Measurements from ENCODE around the gene VANGL1.

Gene VANGL1

GRCh38 chr1:115677182-115677555 is 35.4 kb downstream of the VANGL1 start:
- Histone ChIP-seq H3K9me3 (ENCODE audit: control insufficient read depth in 1 of 2, low read length in 2 of 2) (no peaks in the 10 kb centered on the region), H3K36me3 (ENCODE audit: control insufficient read depth in 1 of 2, insufficient read depth in 2 of 2, low read length in 2 of 2) (peaks cover under 1 to 4% of the 10 kb centered on the region in 2 donors), H3K4me1 (ENCODE audit: control insufficient read depth in 1 of 2, insufficient read depth in 2 of 2, low read length in 2 of 2) (peaks cover 0 to 5% of the 10 kb centered on the region in 2 donors), H3K27me3 (ENCODE audit: control insufficient read depth in 1 of 2, insufficient read depth in 2 of 2, low read length in 2 of 2) (no peaks in the 10 kb centered on the region), H3K4me3 (ENCODE audit: low read depth in 1 of 2, low read length in 2 of 2) (no peak overlapping the region), H3K9ac (ENCODE audit: low read depth in 1 of 2, low read length in 2 of 2) (no peak overlapping the region), H3K27ac (ENCODE audit: low read depth, low read length) (no peak overlapping the region)

GRCh38 chr1:115677565-115677964 is 35.8 kb downstream of the VANGL1 start:
- H3K27ac ChIP-seq (ENCODE audit: low read depth, low read length), result no peak overlapping the region
- H3K9ac ChIP-seq (ENCODE audit: low read depth in 1 of 2, low read length in 2 of 2), result no peak overlapping the region
- H3K27me3 ChIP-seq (ENCODE audit: control insufficient read depth in 1 of 2, insufficient read depth in 2 of 2, low read length in 2 of 2), result no peaks in the 10 kb centered on the region
- peaks cover 0 to 5% of the 10 kb centered on the region in 2 donors for H3K4me1 ChIP-seq (ENCODE audit: control insufficient read depth in 1 of 2, insufficient read depth in 2 of 2, low read length in 2 of 2)
- no peak overlapping the region for H3K4me3 ChIP-seq (ENCODE audit: low read depth in 1 of 2, low read length in 2 of 2)
- H3K36me3 ChIP-seq (ENCODE audit: control insufficient read depth in 1 of 2, insufficient read depth in 2 of 2, low read length in 2 of 2), result peaks cover 4% of the 10 kb centered on the region in 2 donors
- H3K9me3 ChIP-seq (ENCODE audit: control insufficient read depth in 1 of 2, low read length in 2 of 2), result no peaks in the 10 kb centered on the region

GRCh38 chr1:115678141-115678540 is 36.4 kb downstream of the VANGL1 start:
- Histone ChIP-seq H3K9ac (ENCODE audit: low read depth in 1 of 2, low read length in 2 of 2) (no peak overlapping the region), H3K27ac (ENCODE audit: low read depth, low read length) (no peak overlapping the region), H3K36me3 (ENCODE audit: control insufficient read depth in 1 of 2, insufficient read depth in 2 of 2, low read length in 2 of 2) (peaks cover 4 to 8% of the 10 kb centered on the region in 2 donors), H3K4me1 (ENCODE audit: control insufficient read depth in 1 of 2, insufficient read depth in 2 of 2, low read length in 2 of 2) (peaks cover 0 to 5% of the 10 kb centered on the region in 2 donors), H3K9me3 (ENCODE audit: control insufficient read depth in 1 of 2, low read length in 2 of 2) (no peaks in the 10 kb centered on the region), H3K27me3 (ENCODE audit: control insufficient read depth in 1 of 2, insufficient read depth in 2 of 2, low read length in 2 of 2) (no peaks in the 10 kb centered on the region), H3K4me3 (ENCODE audit: low read depth in 1 of 2, low read length in 2 of 2) (no peak overlapping the region)

GRCh38 chr1:115679141-115679611 is 37.4 kb downstream of the VANGL1 start:
- no peak overlapping the region for H3K4me3 ChIP-seq (ENCODE audit: low read depth in 1 of 2, low read length in 2 of 2)
- H3K36me3 ChIP-seq (ENCODE audit: control insufficient read depth in 1 of 2, insufficient read depth in 2 of 2, low read length in 2 of 2), result peaks cover 4 to 13% of the 10 kb centered on the region in 2 donors
- H3K9ac ChIP-seq (ENCODE audit: low read depth in 1 of 2, low read length in 2 of 2), result no peak overlapping the region
- no peaks in the 10 kb centered on the region for H3K9me3 ChIP-seq (ENCODE audit: control insufficient read depth in 1 of 2, low read length in 2 of 2)
- H3K27ac ChIP-seq (ENCODE audit: low read depth, low read length), result no peak overlapping the region
- H3K27me3 ChIP-seq (ENCODE audit: control insufficient read depth in 1 of 2, insufficient read depth in 2 of 2, low read length in 2 of 2), result no peaks in the 10 kb centered on the region
- H3K4me1 ChIP-seq (ENCODE audit: control insufficient read depth in 1 of 2, insufficient read depth in 2 of 2, low read length in 2 of 2), result peaks cover 0 to 5% of the 10 kb centered on the region in 2 donors

- peaks cover 0 to 5% of the 10 kb centered on the region in 2 donors for H3K4me1 ChIP-seq (ENCODE audit: control insufficient read depth in 1 of 2, insufficient read depth in 2 of 2, low read length in 2 of 2)
- peaks cover 9 to 29% of the 10 kb centered on the region in 2 donors for H3K36me3 ChIP-seq (ENCODE audit: control insufficient read depth in 1 of 2, insufficient read depth in 2 of 2, low read length in 2 of 2)
- no peak overlapping the region for H3K4me3 ChIP-seq (ENCODE audit: low read depth in 1 of 2, low read length in 2 of 2)
- no peaks in the 10 kb centered on the region for H3K27me3 ChIP-seq (ENCODE audit: control insufficient read depth in 1 of 2, insufficient read depth in 2 of 2, low read length in 2 of 2)
- H3K9me3 ChIP-seq (ENCODE audit: control insufficient read depth in 1 of 2, low read length in 2 of 2), result no peaks in the 10 kb centered on the region
- H3K9ac ChIP-seq (ENCODE audit: low read depth in 1 of 2, low read length in 2 of 2), result no peak overlapping the region
- no peak overlapping the region for H3K27ac ChIP-seq (ENCODE audit: low read depth, low read length)
Measured at GRCh38 chr1:115680730-115681111, 39.0 kb downstream of the VANGL1 start.

- H3K27ac ChIP-seq (ENCODE audit: low read depth, low read length), result no peak overlapping the region
- no peaks in the 10 kb centered on the region for H3K27me3 ChIP-seq (ENCODE audit: control insufficient read depth in 1 of 2, insufficient read depth in 2 of 2, low read length in 2 of 2)
- no peaks in the 10 kb centered on the region for H3K4me1 ChIP-seq (ENCODE audit: control insufficient read depth in 1 of 2, insufficient read depth in 2 of 2, low read length in 2 of 2)
- no peak overlapping the region for H3K9ac ChIP-seq (ENCODE audit: low read depth in 1 of 2, low read length in 2 of 2)
- H3K36me3 ChIP-seq (ENCODE audit: control insufficient read depth in 1 of 2, insufficient read depth in 2 of 2, low read length in 2 of 2), result peaks cover 12 to 32% of the 10 kb centered on the region in 2 donors
- no peaks in the 10 kb centered on the region for H3K9me3 ChIP-seq (ENCODE audit: control insufficient read depth in 1 of 2, low read length in 2 of 2)
- H3K4me3 ChIP-seq (ENCODE audit: low read depth in 1 of 2, low read length in 2 of 2), result no peak overlapping the region
Measured at GRCh38 chr1:115682792-115683191, 41.0 kb downstream of the VANGL1 start.

- H3K27ac ChIP-seq (ENCODE audit: low read depth, low read length), result no peak overlapping the region
- no peaks in the 10 kb centered on the region for H3K27me3 ChIP-seq (ENCODE audit: control insufficient read depth in 1 of 2, insufficient read depth in 2 of 2, low read length in 2 of 2)
- H3K4me1 ChIP-seq (ENCODE audit: control insufficient read depth in 1 of 2, insufficient read depth in 2 of 2, low read length in 2 of 2), result no peaks in the 10 kb centered on the region
- H3K9ac ChIP-seq (ENCODE audit: low read depth in 1 of 2, low read length in 2 of 2), result no peak overlapping the region
- peaks cover 12 to 32% of the 10 kb centered on the region in 2 donors for H3K36me3 ChIP-seq (ENCODE audit: control insufficient read depth in 1 of 2, insufficient read depth in 2 of 2, low read length in 2 of 2)
- H3K4me3 ChIP-seq (ENCODE audit: low read depth in 1 of 2, low read length in 2 of 2), result no peak overlapping the region
- H3K9me3 ChIP-seq (ENCODE audit: control insufficient read depth in 1 of 2, low read length in 2 of 2), result no peaks in the 10 kb centered on the region
Measured at GRCh38 chr1:115685029-115685705, 43.4 kb downstream of the VANGL1 start.

GRCh38 chr1:115687744-115688143 is 46.0 kb downstream of the VANGL1 start:
- H3K9ac ChIP-seq (ENCODE audit: low read depth in 1 of 2, low read length in 2 of 2), result no peak overlapping the region
- no peaks in the 10 kb centered on the region for H3K27me3 ChIP-seq (ENCODE audit: control insufficient read depth in 1 of 2, insufficient read depth in 2 of 2, low read length in 2 of 2)
- H3K36me3 ChIP-seq (ENCODE audit: control insufficient read depth in 1 of 2, insufficient read depth in 2 of 2, low read length in 2 of 2), result peaks cover 8 to 54% of the 10 kb centered on the region in 2 donors
- H3K9me3 ChIP-seq (ENCODE audit: control insufficient read depth in 1 of 2, low read length in 2 of 2), result no peaks in the 10 kb centered on the region
- no peak overlapping the region for H3K27ac ChIP-seq (ENCODE audit: low read depth, low read length)
- H3K4me3 ChIP-seq (ENCODE audit: low read depth in 1 of 2, low read length in 2 of 2), result no peak overlapping the region
- H3K4me1 ChIP-seq (ENCODE audit: control insufficient read depth in 1 of 2, insufficient read depth in 2 of 2, low read length in 2 of 2), result no peaks in the 10 kb centered on the region

- Histone ChIP-seq H3K36me3 (ENCODE audit: control insufficient read depth in 1 of 2, insufficient read depth in 2 of 2, low read length in 2 of 2) (peaks cover under 1 to 31% of the 10 kb centered on the region in 2 donors), H3K9ac (ENCODE audit: low read depth in 1 of 2, low read length in 2 of 2) (no peak overlapping the region), H3K27me3 (ENCODE audit: control insufficient read depth in 1 of 2, insufficient read depth in 2 of 2, low read length in 2 of 2) (no peaks in the 10 kb centered on the region), H3K9me3 (ENCODE audit: control insufficient read depth in 1 of 2, low read length in 2 of 2) (no peaks in the 10 kb centered on the region), H3K4me1 (ENCODE audit: control insufficient read depth in 1 of 2, insufficient read depth in 2 of 2, low read length in 2 of 2) (no peaks in the 10 kb centered on the region), H3K27ac (ENCODE audit: low read depth, low read length) (no peak overlapping the region), H3K4me3 (ENCODE audit: low read depth in 1 of 2, low read length in 2 of 2) (no peak overlapping the region)
Measured at GRCh38 chr1:115690972-115691371, 49.2 kb downstream of the VANGL1 start.

GRCh38 chr1:115692224-115692623 is 50.5 kb downstream of the VANGL1 start:
- no peaks in the 10 kb centered on the region for H3K9me3 ChIP-seq (ENCODE audit: control insufficient read depth in 1 of 2, low read length in 2 of 2)
- H3K4me1 ChIP-seq (ENCODE audit: control insufficient read depth in 1 of 2, insufficient read depth in 2 of 2, low read length in 2 of 2), result no peaks in the 10 kb centered on the region
- H3K36me3 ChIP-seq (ENCODE audit: control insufficient read depth in 1 of 2, insufficient read depth in 2 of 2, low read length in 2 of 2), result peaks cover 0 to 30% of the 10 kb centered on the region in 2 donors
- no peaks in the 10 kb centered on the region for H3K27me3 ChIP-seq (ENCODE audit: control insufficient read depth in 1 of 2, insufficient read depth in 2 of 2, low read length in 2 of 2)
- H3K27ac ChIP-seq (ENCODE audit: low read depth, low read length), result no peak overlapping the region
- no peak overlapping the region for H3K4me3 ChIP-seq (ENCODE audit: low read depth in 1 of 2, low read length in 2 of 2)
- H3K9ac ChIP-seq (ENCODE audit: low read depth in 1 of 2, low read length in 2 of 2), result no peak overlapping the region
